ENCODE measurements around the gene ELL.

The ELL gene

GRCh38 chr19:18487576-18488402, 34.1 kb downstream of the ELL start:
- no peak for DNase-seq

DNA sequence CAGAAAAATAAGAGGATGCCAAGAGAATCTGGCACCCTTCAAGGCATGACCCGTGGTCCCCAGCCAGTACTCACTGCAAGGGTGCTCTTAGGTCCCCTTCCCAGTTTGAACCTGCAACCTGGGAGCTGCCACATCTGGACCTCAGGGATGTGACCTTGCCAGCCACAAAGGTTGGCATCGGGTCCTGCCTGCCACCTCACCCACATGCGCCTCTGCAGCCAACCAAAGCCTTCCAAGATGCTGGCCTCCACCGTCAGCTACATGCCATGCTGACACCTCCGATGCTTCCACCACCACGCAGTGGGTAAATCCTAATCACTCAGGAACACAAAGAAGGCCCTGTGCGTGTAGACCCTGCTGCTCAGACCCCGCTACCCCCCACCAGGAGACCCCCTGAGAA, 35.1 kb downstream of the ELL start:
- DNase-seq = no peak

DNA sequence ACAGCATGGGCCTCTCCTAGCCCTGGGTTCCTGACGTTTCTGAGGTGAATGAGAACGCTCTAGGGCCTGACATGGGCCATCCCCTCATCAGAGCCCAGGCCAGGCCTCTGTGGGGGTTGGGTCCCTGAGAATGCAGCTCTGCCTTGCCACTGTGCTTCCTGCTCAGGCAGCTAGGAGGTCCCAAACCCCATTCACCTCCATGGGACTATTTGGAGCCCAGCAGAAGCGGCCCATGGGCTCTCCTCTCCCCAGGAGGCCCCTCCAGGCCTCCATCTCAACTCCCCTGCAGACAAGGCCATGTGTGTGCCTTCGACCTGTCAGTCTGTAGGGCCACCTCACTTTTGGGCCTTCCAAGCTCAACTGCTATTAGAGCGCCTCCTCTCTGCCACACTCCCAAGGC, 36.9 kb downstream of the ELL start:
- DNase-seq = no peak

DNA sequence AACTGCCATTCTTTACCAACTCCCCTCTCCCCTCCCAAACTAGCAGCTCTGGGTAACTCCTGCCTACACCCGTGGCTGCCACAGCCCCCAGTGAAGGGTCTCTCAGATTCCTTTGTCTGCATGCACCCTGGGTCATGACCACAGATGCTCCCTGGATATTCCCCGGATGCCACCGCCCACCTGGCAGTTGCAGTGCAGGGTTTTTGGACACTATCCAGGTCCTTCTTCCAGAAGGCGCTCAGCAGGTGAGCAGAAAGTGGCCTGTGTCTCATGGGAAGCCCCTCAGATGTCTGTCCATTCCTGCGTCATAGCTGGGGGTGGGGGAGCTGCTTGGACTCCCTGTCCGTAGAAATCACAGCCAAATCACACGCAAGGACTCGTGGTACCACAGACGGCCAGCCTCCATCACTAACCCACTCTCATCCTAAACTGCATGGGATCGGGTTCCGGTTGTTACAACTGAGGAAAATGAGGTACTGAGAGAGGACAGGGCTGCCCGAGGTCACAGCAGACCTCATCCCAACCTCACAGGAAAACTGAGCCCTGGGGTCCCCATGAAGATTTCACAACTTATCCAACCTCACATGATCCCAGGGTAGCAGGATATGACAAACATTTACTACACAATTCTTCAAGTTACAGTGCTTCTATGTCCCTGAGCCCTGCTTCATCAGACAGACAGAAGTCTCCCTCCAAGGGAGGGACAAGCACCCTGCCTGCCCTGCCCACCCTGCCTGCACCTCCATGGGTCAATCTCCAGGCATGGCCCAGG, 38.6 kb downstream of the ELL start:
- DNase-seq = no peak

DNA sequence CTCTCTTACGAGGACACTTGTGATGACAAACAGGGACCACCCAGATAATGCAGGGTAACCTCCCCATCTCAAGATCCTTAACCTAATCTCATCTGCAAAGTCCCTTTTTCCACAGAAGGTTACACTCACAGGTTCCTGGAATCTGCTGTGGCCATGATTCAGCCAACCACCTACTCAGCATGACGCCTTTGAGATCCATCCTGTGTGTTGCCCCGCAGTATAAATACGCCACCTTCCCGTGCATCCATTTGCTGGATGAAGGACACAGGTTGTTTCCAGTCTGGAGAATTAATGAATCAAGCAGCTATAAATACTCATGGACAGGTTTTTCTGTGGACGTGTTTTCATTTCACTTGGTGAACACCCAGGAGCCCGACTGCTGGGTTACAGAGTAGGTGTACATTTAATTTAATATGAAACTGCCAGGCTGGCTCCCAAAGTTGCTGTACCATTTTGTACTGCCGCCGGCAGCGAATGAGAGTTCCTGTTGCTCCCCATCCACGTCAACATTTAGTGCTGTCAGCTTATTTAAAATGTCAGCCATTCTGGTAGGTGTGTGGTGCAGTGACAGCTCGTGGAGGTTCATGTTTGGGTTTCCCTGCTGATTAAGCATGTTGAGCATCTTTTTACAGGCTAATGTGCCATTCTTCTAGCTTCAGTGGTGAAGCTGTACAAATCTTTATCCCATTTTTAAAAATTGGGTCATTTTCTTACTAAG, 40.2 kb downstream of the ELL start:
- DNase-seq = no peak

- no peak for DNase-seq
Measured at GRCh38 chr19:18480006-18480691, 41.7 kb downstream of the ELL start.

- DNase-seq = no peak
Measured at GRCh38 chr19:18478545-18479311, 43.1 kb downstream of the ELL start.

GRCh38 chr19:18477974-18478373, 43.9 kb downstream of the ELL start:
- no peak for DNase-seq

DNA sequence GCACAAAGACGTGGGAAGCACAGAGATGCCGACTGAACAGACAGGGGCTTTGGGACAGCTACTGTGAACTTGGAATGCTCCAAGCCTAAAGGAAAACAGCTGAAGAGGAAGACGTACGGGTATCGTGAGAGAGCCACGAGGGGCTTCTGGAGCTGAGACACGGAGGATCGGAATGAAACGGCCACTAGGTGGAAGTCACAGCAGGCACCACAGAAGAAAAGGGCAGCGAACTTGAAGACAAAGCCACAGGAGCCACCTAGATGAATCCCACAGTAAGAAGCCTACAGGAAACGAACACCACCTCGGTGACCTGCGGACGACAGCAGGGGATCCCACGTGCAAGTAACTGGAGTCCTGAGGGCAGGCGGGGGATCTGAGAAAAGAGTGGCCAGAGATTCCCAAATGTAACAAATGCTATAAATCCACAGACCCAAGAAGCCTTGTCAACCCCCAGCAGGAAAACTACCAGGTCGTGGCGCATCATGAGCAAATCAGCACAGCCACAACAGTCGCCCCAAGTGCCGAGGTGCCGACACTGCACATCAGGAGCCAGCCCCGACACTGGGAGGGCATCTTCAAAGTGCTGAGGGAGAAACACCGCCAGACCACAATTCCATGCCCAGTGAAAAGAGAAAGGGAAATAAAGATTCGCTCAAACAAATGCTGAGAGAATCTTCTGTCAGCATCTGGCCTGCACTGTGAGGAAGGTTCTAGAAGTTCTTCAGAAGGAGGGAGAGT, 44.7 kb downstream of the ELL start:
- DNase-seq = no peak

- no peak for DNase-seq
Measured at GRCh38 chr19:18476507-18477041, 45.3 kb downstream of the ELL start.

- DNase-seq = no peak
Measured at GRCh38 chr19:18475762-18476331, 46.0 kb downstream of the ELL start.

DNA sequence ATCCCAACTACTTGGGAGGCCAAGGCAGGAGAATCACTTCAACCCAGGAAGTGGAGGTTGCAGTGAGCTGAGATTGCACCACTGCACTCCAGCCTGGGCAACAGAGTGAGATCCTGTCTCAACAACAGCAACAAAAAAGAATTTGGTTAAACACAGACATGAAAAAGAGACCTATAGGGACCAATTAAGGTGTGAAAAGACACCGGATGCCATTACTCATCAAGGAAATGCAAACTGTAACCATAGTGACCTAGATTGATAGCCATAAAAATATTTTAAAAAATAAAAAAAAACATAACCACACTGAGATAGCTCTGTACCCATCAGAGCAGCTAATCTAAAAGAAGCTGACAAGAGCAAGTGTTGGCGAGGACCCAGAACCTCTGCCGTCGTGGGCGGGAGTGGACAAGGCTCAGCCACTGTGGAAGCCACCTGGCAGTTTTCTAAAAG, 46.8 kb downstream of the ELL start:
- DNase-seq = no peak

DNA sequence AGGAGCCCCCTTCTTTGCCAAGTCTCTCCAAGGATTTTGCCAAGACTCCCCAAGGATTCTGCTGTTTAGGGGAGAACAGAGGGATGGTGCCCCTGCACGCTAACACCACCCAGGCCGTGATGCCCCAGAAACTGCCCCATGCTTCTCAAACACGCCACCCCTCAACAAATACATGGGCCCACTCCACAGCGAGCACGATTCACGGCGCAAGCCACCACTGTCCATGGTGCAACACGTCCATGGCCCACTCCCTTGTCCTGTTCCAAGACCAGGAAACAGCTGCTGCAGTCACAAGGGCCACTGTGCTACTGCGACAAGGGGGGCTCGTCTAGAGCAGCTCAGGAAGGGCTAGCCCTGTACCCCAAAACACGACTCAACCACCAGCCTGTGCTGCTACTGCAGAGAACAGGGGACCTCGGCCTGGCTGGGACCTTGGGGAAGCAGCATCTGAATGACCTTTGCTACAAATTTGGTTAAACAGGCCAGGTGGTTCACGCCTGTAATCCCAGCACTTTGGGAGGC, 47.4 kb downstream of the ELL start:
- no peak for DNase-seq

DNA sequence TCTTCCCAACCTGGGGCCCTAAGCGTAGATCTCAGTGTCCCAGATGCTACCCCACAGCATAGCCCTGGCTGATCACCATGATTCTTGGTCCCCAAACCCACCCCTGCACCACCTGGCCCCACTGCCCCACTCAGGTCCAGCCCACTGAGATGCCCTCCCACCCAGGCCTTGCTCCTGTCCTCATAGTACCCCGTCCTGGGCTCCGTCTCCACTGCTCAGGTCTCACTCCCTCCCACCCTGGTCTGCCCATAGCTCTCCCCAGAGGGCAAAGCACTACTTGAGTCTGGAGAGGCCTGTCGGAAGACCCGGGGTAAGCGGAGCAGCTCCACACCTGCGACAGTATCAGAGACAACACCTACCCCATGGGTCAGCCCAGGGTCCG, 48.2 kb downstream of the ELL start:
- no peak for DNase-seq

GRCh38 chr19:18473003-18473705, 48.7 kb downstream of the ELL start:
- no peak for DNase-seq

GRCh38 chr19:18470787-18471186, 51.1 kb downstream of the ELL start:
- DNase-seq = no peak

DNA sequence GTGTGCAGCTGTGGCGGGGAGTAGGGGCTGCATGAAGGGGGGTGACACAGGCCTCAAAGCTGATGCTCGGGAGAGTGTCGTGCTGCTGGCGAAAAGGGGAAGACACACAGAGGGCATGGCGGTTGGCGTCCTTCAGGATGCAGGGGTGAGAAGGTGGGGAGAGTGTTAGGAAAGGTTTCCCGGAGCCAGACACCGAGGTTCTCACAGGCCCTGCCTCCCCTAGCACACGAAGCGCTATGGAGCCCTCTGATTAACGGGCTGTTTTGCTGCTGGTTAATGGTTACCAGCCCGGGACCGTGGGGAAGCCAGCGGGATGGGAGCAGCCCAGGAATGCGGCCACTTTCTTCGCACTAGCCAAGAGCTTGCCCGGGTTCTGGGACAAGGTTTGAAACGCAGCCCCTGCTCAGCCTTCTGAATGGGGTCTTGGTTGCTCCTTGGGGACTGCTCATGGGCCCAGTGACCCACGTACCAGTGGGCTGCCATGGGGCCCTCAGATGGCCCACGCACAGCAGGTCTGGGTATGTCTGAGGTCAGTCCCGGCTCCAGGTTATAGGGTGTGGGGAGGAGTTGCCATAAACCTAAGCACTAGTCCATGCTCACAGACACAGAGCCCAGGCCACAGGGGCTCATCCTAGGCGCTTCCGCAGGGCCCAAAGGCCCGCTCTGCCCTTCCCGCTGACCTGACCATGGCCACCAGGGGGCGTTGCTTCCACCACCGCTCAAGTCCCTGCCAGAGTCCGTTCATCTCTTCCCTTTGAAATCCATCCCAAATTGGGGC, 52.6 kb downstream of the ELL start:
- no peak for DNase-seq

DNA sequence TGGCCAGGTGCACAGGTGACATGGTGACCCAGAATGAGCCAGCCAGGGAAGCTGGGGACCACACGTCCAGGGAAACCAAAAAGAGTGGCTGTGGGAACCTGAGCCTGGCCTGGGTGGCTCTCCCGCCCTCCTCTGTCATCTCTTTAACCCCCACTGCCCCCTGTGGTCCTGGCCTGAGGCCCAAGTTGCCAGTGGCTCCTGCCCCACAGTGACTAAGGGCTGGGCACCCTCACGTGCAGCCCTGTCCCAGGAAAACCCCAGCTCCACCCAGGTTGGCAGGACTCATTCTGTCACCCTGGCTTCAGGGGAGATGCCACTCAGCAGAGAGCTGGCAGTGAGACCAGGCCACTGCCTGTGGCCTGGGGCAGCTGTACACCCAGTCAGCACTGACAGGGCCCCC, 53.4 kb downstream of the ELL start:
- DNase-seq = no peak

DNA sequence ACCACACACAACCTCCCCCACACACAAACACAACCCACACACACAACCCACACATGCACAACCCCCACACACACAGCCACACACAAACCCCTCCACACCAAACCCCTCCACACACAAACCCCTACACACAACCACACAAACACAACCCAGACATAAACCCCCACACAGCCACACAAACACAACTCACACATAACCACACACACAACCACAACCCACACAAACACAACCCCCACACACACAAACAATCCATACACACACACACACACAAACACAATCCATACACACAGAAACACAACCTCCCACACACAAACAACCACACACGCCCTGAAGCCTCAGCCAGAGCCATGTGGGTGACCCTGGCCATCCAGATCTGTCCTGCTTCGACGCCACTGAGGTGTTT, 53.9 kb downstream of the ELL start:
- DNase-seq = no peak

All from NCI-H1417 treated with DMSO at 0.1 percent for 48 hours (cell line).